Activated gamma-delta T cell (primary cell): ENCODE measurements around the gene CDH6.

Experiments
- DNase-seq: peaks from one replicate; lab custom pipeline; 2025; lab: John Stamatoyannopoulos, UW
- total RNA-seq, 2 donors: gene quantifications; one replicate each; lab custom pipeline; 2026; lab: John Stamatoyannopoulos, UW

Gene CDH6
- total RNA-seq: 0 reads per million in 2 donors

DNA sequence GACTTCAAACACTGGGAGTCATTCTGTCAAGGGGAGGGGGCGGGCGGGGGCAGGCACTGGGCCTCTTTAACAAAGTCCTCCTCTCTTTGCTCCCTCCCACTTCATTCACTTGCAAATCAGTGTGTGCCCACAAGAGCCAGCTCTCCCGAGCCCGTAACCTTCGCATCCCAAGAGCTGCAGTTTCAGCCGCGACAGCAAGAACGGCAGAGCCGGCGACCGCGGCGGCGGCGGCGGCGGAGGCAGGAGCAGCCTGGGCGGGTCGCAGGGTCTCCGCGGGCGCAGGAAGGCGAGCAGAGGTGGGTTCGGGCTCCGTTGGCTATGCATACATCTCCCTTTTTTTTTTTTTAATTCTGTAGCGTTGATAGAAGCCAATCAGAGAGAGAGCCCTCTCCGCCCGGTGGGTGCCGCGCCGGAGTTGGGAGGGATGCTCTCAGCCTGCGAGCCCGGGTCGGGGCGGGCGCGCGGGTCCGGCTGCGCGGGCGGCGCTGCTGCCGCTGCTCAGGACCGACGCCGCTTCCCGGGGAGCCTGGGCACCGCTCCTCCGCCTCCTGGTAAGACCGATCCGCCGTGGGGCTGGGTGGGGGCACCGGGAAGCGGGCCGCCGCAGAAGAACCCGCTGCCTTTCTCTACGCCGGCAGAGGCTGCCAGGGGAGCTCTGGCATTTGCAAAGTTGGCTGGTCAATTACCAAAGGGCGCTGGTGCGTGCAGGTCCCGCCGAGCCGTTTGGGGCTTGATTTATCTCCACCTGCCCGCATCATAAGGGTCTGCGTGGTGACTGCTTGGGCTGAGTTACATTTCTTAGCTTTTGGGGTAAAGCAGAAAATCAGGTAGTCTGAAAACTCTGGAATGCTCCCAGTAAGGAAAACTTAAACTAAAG is at the start of gene CDH6:
Gene CDH6, plus strand, starts transcription at position 96 of the 877 bp plus-strand sequence. CDS start 73,788 bp downstream, outside the sequence.
- peak; percentile 4 for DNase-seq

DNA sequence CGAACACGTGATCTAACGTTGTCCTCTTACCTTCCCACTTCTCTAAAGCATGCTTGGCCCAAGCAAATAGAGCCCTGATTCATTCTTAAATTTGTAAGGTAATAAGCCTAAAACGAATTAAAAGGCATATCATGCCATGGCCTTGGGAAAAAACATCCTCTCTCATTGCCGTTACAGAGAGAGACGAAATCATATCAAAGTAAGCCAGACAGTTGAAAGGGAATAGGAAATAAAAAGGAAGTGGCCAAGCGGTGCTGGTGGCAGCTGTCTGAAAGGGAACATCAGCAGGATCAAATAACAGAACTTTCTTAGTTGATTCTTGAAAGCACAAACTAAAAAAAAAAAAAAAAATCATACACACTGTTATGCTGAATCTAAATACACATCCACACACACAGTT is 49.1 kb upstream of the CDH6 start:
- no peak for DNase-seq

DNA sequence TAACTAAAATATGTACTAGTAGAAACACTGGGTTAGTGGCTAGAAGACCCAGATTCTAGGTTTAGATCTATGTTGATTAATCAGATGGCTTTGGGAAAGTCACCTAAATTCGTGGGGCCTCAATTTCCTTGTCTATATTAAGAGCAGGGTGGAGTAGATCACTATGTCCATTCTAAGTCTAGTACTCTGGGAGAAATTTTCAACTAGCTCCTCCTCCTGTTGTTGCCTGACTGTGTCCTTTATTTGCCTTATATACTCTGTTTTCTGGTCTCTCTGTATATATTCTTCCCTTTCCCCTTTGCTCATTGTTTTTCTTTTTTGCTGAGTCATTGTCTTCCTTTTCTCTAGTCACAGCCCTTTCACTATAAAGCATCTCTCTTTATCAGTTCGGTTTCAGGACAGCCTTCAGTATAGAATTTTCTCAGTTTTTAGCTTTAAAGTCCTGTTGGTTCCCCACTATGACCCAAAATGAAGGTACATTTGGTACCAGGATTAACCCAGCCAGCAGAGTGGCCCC is 44.5 kb upstream of the CDH6 start:
- no peak for DNase-seq

DNA sequence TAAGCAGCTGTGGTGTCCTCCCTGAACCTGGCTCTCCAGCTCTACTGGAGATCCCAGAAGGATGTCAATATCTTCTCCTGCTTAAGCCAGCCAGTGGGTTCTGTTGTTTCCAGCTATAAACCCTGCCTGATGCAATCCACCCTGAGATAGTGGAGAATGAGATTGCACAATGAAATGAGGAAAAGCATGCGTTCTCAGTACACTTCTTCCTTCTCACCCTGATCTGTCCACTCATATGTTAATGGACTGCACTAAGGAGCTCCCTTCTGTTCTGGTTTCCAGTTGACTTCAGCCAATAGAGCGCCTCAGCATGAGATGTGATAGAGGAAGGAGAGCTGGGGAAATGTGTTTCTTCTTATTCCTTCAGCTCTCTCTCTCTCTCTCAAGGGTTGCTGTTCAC is 40.0 kb upstream of the CDH6 start:
- no peak for DNase-seq

DNA sequence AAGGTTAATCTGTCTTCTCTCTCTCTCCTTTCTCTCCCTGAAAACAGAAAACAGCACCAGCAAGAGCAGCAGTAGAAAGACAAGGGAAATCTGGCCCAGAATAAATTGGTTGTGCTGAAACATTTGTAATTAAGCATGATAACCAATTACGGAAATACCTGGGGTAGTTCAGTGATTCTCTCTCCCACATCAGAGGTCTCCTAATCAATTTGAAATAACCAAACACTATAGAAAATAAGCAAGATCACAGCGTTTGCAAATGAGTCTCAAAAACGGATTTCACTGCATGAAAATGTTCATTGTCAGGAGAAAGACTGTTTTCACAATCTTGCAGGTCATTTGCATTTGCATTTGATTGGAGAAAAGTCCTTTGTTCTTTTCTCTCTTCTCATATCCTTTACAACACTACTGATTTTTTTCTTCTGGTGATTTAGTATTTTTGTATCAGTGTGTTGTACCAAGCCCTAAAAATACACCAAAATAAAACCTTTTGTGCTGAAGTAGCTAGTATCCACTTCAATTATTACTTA is 36.8 kb upstream of the CDH6 start:
- DNase-seq: no peak

DNA sequence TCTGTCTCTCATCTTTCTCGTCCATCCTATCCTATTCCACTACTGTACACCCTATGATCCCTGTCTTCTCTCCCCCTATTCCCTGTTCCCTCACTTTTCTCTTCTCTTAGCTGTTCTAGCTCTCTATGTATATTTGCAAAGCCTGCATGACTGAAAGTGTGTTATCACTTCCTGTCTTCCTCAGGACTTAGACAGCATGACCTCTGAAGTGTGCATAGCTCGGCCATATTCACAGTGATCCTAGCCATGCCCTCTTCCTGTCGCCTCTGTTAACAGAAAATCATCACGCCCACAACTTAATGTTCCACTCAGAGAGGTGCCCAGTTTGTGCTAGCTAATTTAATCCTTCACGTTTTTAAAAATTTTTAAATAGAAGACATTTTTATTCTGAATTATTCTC is 35.8 kb upstream of the CDH6 start:
- no peak for DNase-seq

DNA sequence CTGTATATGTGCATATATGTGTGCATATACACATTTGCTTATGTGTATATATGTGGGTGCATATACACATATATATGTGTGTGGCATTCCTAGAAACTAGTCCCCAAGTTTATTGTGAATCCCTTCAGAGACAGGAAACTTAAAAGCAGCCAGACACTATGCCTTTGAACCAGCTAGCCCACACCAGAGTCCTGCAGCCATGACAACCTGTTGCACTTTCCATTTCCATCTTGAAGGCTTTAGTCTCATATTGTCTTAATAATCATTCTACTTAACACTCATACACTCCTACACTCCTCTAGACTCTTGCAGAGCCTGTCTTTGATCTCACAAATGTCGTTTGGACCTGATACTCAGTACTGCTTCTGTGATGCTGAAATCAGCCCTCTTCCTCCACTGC is 34.8 kb upstream of the CDH6 start:
- DNase-seq: no peak

DNA sequence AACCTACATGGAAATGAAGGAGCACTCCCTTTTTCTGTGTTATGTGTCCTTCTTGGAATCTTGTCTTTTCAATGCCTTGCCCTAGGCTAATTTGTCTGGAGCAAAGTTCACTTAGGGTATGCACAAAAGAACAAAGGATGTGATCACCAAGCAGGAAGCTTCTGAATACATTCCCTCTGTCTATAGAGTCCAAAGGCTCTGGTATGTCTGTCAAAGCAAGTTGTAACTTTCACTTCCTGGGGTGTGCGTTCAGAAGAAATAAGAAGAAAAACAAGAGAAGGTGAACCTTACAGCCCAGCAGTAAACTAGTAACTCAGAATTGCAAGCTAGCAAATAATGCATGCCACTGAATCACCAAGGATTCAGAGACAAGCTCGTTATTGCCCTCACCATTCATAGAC is 31.7 kb upstream of the CDH6 start:
- DNase-seq: no peak

- DNase-seq: no peak
Measured at GRCh38 chr5:31165729-31166128, 27.8 kb upstream of the CDH6 start.

DNA sequence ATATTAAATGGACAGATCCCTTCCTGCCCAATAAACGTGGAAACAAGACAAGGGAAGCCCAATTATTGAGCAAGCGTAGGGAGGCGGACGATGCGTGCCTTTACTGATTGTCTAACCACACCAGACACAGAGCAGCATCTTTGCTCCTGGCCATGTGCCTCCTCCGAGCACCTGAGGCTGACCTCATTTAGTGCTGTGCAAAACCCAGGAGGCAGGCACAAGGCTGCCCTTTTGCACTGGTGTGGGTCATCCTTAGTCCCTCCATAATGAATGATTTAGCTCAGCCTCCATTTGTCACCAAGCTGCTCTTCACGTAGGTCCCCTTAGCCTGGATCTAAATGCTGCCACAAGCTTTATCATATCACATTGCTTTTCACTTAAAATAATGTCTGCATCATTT is 24.1 kb upstream of the CDH6 start:
- no peak for DNase-seq

DNA sequence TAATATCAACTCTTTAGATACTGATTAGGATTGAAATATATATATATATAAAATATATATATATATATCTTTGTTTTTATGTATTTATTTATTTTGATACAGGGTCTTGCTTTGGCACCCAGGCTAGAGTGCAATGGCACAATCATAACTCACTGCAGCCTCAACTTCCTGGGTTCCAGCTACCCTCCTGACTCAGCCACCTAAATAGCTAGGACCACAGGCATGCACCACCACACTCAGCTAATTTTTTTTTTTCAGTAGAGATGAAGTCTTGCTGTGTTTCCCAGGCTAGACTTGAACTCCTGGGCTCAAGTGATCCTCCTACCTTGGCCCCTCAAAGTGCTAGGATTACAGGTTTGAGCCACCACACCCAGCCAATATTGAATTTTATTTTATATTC is 20.6 kb upstream of the CDH6 start:
- no peak for DNase-seq

GRCh38 chr5:31173614-31174013 is 19.9 kb upstream of the CDH6 start:
- DNase-seq: no peak

GRCh38 chr5:31181376-31181987 is 12.0 kb upstream of the CDH6 start:
- DNase-seq: no peak

DNA sequence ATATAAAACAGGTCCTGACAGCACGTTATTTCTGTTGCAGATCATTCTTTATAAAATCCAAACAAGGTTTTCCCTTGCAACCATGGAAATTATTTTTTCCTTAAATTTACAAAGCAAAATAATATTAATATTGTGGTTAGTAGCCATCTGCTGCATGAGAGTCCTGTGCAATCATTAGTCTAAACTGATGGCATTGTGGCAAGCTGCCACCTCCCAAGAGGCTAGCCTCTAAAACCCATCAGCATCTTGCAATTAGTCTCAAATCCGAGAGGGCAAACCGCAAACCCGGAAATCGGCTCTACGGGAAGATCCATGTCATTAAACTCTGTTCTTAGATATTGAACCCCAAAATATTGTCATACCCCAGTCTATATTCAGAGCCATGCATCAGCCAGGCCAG is 11.3 kb upstream of the CDH6 start:
- no peak for DNase-seq

DNA sequence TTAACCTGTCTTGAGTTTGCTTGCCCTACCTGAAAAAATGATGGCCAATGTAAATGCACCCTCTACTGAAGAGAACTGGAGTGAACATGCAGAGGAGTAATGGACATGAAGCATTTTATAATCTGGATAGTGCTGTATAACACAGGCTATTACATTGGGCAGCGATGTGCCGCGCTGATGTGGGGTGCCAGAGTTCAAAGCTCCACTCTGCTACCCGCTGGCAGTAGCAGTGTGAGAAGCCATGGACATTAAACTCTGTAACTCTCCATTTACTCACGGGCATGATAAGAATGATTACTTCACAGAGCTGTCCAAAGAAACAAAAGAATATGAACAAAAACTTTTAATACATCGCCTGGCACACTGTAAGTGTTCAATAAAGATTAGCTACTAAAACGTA is 7.5 kb upstream of the CDH6 start:
- DNase-seq: no peak

GRCh38 chr5:31186672-31187267 is 6.7 kb upstream of the CDH6 start:
- DNase-seq: no peak

- DNase-seq: no peak
Measured at GRCh38 chr5:31187591-31187990, 5.9 kb upstream of the CDH6 start.

GRCh38 chr5:31192442-31192841 is 1.0 kb upstream of the CDH6 start:
- no peak for DNase-seq

GRCh38 chr5:31193116-31193515 is 370 bp upstream of the CDH6 start:
- no peak for DNase-seq

DNA sequence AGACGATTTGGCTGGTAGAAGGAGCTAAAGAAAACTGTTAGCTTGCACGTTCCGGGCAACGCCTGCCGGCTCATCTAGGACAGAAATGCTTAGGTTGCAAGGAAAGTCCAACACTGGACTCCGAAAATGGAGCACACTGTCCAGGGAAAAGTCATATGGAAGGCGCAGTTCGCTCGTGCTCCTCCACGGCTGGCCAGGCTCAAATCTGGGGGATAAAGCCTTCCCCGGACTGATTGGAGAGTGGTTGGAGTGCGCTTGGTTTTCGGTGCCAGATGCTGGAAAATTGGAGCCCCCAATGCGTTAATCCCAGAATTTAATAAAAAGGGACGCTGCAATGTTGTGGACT is 955 bp downstream of the CDH6 start:
- no peak for DNase-seq

DNA sequence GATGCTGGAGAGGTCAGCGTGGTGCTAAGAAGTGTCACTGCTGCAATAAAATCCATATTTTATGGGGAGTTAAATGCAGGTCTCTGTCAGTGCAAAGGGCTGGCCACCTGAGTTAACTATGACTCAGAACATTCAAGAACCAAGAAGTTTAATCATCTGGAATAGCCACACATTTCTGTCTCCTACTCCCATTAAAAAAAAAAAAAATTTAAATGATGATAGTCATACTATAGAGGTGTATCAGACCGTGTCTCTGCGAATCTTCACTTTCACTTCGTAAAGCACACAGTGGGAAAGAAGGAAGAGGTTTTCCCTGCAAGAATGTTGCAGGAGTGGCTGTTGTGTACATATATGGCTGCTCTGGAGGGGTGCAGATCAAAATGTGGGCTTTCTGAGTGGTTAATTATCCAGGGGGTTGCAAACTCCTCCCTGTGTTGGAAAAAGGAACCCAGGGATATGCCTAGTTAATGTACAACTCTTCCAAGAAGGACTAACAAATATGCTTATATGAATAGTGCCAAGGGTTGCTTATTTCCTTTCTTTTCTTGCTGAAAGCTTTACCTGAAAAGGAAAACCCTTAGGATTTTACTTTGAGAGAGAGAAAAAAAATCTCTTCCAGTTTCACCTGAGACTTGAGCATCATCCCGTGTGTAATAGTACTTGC is 1.5 kb downstream of the CDH6 start:
- DNase-seq: no peak

GRCh38 chr5:31196309-31196708 is 2.8 kb downstream of the CDH6 start:
- DNase-seq: no peak
